ENCODE measurements around the gene HOXA11.
A peak's percentile ranks its signal among the peaks of the same experiment; 100 is the strongest.

HOXA11 gene

DNA sequence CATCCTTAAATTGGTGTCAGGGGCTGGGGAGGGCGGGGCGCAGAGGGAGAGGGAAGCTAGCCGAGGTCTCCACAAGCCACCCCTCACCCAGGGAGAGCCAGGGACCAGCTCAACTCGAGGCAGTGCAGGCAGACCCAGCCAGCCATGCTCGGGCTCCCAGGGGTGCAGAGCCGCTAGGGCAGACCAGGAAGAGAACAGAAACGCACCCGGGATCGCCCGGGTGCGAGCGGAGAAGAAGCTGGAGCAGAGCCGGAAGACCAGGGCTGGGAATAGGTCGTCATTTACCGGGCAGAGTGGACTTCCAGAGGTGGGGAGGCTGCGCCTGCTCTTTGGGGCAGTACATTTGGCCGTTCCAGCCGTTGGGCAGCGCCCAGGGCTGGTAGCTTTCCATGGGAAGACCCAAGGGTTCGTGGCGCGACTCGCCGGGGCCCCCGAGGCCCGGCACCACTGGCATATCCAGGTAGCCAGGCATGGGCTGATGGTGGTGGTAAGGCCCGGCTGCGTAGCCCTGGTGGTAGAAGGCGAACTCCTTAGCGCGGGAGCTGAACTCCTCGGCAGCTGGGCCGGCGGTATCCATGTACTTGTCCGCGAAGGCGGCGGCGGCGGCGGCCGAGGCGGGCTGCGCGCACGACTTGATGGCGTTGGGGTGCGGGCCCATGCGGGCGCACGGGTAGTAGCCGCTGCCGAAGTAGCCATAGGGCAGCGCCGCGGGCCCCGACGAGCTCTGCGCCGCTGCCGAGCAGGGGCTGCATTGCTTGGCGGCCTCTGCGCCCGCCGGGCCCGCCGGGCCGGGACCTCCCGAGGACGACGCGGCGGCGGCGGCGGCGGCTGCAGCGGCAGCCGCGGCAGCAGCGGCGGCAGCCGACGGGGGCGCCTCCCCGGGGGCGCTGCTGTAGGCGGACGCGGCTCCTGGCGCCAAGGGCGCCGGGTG, 14.1 kb upstream of the HOXA11 start:
- Histone ChIP-seq H3K4me1 (ENCODE audit: control insufficient read depth, insufficient read depth, low read length) (no peaks in the 10 kb centered on the region), H3K27me3 (ENCODE audit: control insufficient read depth, insufficient read depth, low read length) (peaks cover 80% of the 10 kb centered on the region), H3K27ac (ENCODE audit: low read length) (no peak overlapping the region), H3K36me3 (ENCODE audit: control insufficient read depth, insufficient read depth, low read length) (no peaks in the 10 kb centered on the region), H3K4me3 (ENCODE audit: low read length) (peak overlapping the region; percentile 5; the same call in 1 of the 2 replicates), H3K9me3 (ENCODE audit: control insufficient read depth, insufficient read depth, low read length) (no peaks in the 10 kb centered on the region)
- DNase-seq (ENCODE audit: low read depth, low spot score): no peak
- whole genome bisulfite sequencing (ENCODE audit: insufficient coverage, insufficient read length): no CpG with 5 or more reads among the region's 93 CpGs

- H3K27ac ChIP-seq (ENCODE audit: low read length): no peak overlapping the region
- no peaks in the 10 kb centered on the region for H3K36me3 ChIP-seq (ENCODE audit: control insufficient read depth, insufficient read depth, low read length)
- H3K4me3 ChIP-seq (ENCODE audit: low read length): no peak overlapping the region
- WGBS (ENCODE audit: insufficient coverage, insufficient read length): no CpG with 5 or more reads among the region's 29 CpGs
- H3K9me3 ChIP-seq (ENCODE audit: control insufficient read depth, insufficient read depth, low read length): no peaks in the 10 kb centered on the region
- peaks cover 80% of the 10 kb centered on the region for H3K27me3 ChIP-seq (ENCODE audit: control insufficient read depth, insufficient read depth, low read length)
- DNase-seq (ENCODE audit: low read depth, low spot score): no peak
- no peaks in the 10 kb centered on the region for H3K4me1 ChIP-seq (ENCODE audit: control insufficient read depth, insufficient read depth, low read length)
These were observed 13.3 kb upstream of the HOXA11 start for GRCh38 chr7:27198138-27198841.

DNA sequence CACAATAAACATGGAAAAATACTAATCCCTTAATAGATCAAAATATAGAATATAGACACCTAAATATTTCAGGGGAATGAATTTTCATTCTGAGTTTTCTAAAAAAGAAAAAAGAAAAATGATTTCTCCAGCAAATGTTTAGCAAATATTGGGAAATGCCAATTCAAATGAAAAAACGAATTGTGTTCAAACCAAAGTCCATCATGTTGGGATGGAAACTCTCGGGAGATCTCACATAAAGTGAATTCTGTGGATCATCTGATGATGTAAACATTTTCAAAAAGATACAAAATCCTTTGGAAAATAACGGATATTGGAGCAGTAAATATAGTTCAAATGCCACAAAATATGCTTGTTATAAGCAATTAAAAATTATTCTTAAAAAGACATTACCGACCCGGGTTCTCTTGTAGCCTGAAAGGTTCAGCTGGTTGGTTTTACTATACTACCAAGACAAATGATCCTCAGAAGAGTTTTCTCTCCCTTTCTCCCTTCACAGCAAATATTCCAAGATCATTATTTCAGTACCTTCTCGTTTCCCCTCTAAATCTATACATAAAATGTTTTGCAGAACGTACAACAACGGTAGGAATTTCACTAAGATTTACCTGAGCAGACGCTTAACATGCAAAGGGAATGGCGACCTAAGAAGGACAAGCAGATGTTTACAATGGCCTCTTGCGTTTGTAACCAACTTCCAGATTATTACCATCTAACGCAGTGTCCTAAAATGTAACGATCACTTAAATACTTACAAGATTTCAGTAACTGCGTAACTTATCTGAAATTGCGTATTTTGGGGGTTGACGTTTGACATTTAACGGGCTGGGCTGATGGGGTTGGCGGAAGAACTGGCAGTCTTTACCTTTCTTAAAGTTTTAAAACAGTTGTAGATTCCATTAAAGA, 12.4 kb upstream of the HOXA11 start:
- Histone ChIP-seq H3K4me1 (ENCODE audit: control insufficient read depth, insufficient read depth, low read length) (no peaks in the 10 kb centered on the region), H3K36me3 (ENCODE audit: control insufficient read depth, insufficient read depth, low read length) (no peaks in the 10 kb centered on the region), H3K27me3 (ENCODE audit: control insufficient read depth, insufficient read depth, low read length) (peaks cover 81% of the 10 kb centered on the region), H3K27ac (ENCODE audit: low read length) (no peak overlapping the region), H3K9me3 (ENCODE audit: control insufficient read depth, insufficient read depth, low read length) (no peaks in the 10 kb centered on the region), H3K4me3 (ENCODE audit: low read length) (no peak overlapping the region)
- no CpG with 5 or more reads among the region's 18 CpGs for WGBS (ENCODE audit: insufficient coverage, insufficient read length)
- no peak for DNase-seq (ENCODE audit: low read depth, low spot score)

- H3K9me3 ChIP-seq (ENCODE audit: control insufficient read depth, insufficient read depth, low read length): no peaks in the 10 kb centered on the region
- H3K36me3 ChIP-seq (ENCODE audit: control insufficient read depth, insufficient read depth, low read length): no peaks in the 10 kb centered on the region
- WGBS (ENCODE audit: insufficient coverage, insufficient read length): no CpG with 5 or more reads among the region's 6 CpGs
- no peak overlapping the region for H3K4me3 ChIP-seq (ENCODE audit: low read length)
- H3K27ac ChIP-seq (ENCODE audit: low read length): no peak overlapping the region
- peaks cover 81% of the 10 kb centered on the region for H3K27me3 ChIP-seq (ENCODE audit: control insufficient read depth, insufficient read depth, low read length)
- no peaks in the 10 kb centered on the region for H3K4me1 ChIP-seq (ENCODE audit: control insufficient read depth, insufficient read depth, low read length)
- no peak for DNase-seq (ENCODE audit: low read depth, low spot score)
These were observed 11.3 kb upstream of the HOXA11 start for GRCh38 chr7:27196287-27196767.

DNA sequence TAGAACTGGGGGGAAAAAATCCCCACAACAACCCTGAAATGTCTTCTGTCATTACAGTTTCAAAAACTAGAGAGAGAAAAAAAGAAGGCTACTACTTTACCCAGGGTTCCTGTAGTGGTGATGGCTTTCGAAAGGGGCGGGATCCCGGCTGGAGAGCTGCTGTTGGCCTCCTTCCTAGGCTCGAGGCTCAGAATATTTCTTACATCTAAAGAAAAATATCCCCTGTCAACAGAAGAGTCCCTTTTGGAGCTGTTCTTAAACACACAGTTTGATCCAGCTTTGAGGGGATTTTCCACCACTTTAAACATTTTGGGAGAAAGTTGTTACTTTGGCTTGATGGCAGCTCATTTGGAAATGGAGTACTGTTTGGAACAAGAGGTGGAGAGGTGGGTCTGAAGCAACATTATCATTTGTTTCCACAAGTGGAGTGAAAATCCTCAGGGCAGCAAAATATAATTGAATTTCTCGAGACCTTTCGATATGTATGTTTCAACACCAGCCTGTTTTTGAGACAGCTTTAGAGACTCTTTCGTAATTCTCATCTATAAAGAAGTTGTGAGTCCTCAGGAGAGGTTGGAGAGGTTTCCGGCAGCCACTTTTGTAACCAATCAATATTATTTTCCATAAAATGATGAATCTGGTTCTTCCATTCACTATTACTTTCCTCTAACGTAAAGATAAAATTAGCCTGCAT, 9.8 kb upstream of the HOXA11 start:
- WGBS (ENCODE audit: insufficient coverage, insufficient read length): 100% methylated on average over 1 of the region's 9 CpGs
- peaks cover 82% of the 10 kb centered on the region for H3K27me3 ChIP-seq (ENCODE audit: control insufficient read depth, insufficient read depth, low read length)

DNA sequence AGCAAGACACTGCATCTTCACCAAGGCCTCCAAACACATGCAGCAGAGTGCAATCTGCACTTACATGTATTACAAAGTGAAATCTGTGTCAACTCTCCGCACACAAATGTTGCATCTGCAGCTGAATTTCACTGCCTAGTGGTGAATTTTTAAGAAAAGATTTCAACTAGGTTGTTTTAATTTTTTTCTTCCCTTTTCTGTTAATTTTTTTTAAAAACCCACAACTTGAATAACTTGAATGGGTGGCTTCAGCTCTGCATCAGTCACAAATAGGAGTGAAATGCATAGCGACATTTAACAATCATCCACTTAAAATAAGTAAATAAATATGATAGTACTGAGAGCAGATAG, 8.9 kb upstream of the HOXA11 start:
- DNase-seq (ENCODE audit: low read depth, low spot score): no peak
- Histone ChIP-seq H3K9me3 (ENCODE audit: control insufficient read depth, insufficient read depth, low read length) (no peaks in the 10 kb centered on the region), H3K4me3 (ENCODE audit: low read length) (no peak overlapping the region), H3K27me3 (ENCODE audit: control insufficient read depth, insufficient read depth, low read length) (peaks cover 85% of the 10 kb centered on the region), H3K4me1 (ENCODE audit: control insufficient read depth, insufficient read depth, low read length) (0 out of 2 replicates have a peak, but pooled peaks cover 1% of the 10 kb centered on the region), H3K36me3 (ENCODE audit: control insufficient read depth, insufficient read depth, low read length) (no peaks in the 10 kb centered on the region), H3K27ac (ENCODE audit: low read length) (no peak overlapping the region)
- no CpG with 5 or more reads among the region's 2 CpGs for WGBS (ENCODE audit: insufficient coverage, insufficient read length)

More for the DNA sequence above, 9.8 kb upstream of the HOXA11 start:
- Histone ChIP-seq H3K27ac (ENCODE audit: low read length) (no peak overlapping the region), H3K9me3 (ENCODE audit: control insufficient read depth, insufficient read depth, low read length) (no peaks in the 10 kb centered on the region), H3K4me1 (ENCODE audit: control insufficient read depth, insufficient read depth, low read length) (no peaks in the 10 kb centered on the region), H3K36me3 (ENCODE audit: control insufficient read depth, insufficient read depth, low read length) (no peaks in the 10 kb centered on the region), H3K4me3 (ENCODE audit: low read length) (no peak overlapping the region)
- DNase-seq (ENCODE audit: low read depth, low spot score): no peak

GRCh38 chr7:27193335-27194001, 8.4 kb upstream of the HOXA11 start:
- Histone ChIP-seq H3K27ac (ENCODE audit: low read length) (no peak overlapping the region), H3K9me3 (ENCODE audit: control insufficient read depth, insufficient read depth, low read length) (no peaks in the 10 kb centered on the region), H3K4me1 (ENCODE audit: control insufficient read depth, insufficient read depth, low read length) (0 out of 2 replicates have a peak, but pooled peaks cover 1% of the 10 kb centered on the region), H3K4me3 (ENCODE audit: low read length) (no peak overlapping the region), H3K36me3 (ENCODE audit: control insufficient read depth, insufficient read depth, low read length) (no peaks in the 10 kb centered on the region), H3K27me3 (ENCODE audit: control insufficient read depth, insufficient read depth, low read length) (peaks cover 85% of the 10 kb centered on the region)
- DNase-seq (ENCODE audit: low read depth, low spot score): no peak
- no CpG with 5 or more reads among the region's 29 CpGs for WGBS (ENCODE audit: insufficient coverage, insufficient read length)

- no peak overlapping the region for H3K27ac ChIP-seq (ENCODE audit: low read length)
- peaks cover 85% of the 10 kb centered on the region for H3K27me3 ChIP-seq (ENCODE audit: control insufficient read depth, insufficient read depth, low read length)
- WGBS (ENCODE audit: insufficient coverage, insufficient read length): no CpG with 5 or more reads among the region's 78 CpGs
- no peak overlapping the region for H3K4me3 ChIP-seq (ENCODE audit: low read length)
- no peak for DNase-seq (ENCODE audit: low read depth, low spot score)
- 0 out of 2 replicates have a peak, but pooled peaks cover 4% of the 10 kb centered on the region for H3K4me1 ChIP-seq (ENCODE audit: control insufficient read depth, insufficient read depth, low read length)
- no peaks in the 10 kb centered on the region for H3K9me3 ChIP-seq (ENCODE audit: control insufficient read depth, insufficient read depth, low read length)
- H3K36me3 ChIP-seq (ENCODE audit: control insufficient read depth, insufficient read depth, low read length): no peaks in the 10 kb centered on the region
These were observed 7.7 kb upstream of the HOXA11 start for GRCh38 chr7:27192546-27193334.
